OCI-LY3 (cell line): ENCODE results near the gene KCNMB1.

Experiments used
- EZH2phosphoT487 ChIP-seq: fragments of 200-600 bp; shearing (Covaris generic); IDR thresholded peaks from 2 replicates; pipeline ENCODE4 v1.6.1; 2018; ENCODE audit warnings: antibody characterized with exemption, mixed run types, low read depth
- TF ChIP-seq, protein P1 (sequence below): fragments of 200-600, 300-600 bp; sonication (generic); IDR thresholded peaks from 2 replicates; pipeline ENCODE4 v1.5.1; 2014; ENCODE audit warnings: antibody characterized with exemption, low read length, low read depth

DNA sequence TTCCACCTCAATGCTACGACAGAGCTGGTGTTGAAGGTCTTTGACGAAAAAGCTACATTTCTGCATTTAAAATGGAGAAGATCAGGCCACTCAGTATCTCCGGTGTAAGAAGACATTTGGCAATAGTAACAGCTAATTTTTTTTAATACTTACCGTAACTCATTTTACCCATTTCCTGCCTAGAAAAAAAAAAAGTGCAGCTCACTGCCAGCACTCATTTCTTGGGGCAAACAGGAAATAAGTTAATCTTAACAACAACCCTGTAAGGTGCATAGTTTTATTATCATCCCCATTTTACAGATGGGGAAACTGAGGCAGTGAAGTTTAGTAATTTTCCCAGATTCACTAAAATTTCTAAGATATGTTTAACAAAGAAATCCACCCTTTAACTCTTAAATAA, 27.4 kb upstream of the KCNMB1 start:
- TF ChIP-seq, protein P1, sequence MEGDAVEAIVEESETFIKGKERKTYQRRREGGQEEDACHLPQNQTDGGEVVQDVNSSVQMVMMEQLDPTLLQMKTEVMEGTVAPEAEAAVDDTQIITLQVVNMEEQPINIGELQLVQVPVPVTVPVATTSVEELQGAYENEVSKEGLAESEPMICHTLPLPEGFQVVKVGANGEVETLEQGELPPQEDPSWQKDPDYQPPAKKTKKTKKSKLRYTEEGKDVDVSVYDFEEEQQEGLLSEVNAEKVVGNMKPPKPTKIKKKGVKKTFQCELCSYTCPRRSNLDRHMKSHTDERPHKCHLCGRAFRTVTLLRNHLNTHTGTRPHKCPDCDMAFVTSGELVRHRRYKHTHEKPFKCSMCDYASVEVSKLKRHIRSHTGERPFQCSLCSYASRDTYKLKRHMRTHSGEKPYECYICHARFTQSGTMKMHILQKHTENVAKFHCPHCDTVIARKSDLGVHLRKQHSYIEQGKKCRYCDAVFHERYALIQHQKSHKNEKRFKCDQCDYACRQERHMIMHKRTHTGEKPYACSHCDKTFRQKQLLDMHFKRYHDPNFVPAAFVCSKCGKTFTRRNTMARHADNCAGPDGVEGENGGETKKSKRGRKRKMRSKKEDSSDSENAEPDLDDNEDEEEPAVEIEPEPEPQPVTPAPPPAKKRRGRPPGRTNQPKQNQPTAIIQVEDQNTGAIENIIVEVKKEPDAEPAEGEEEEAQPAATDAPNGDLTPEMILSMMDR = no peak
- TF ChIP-seq EZH2phosphoT487 = no peak
